HG03103 (cell line): ENCODE measurements around the gene TSPAN8.
"Not testable (repeated sequence)": the region's sequence is repeated elsewhere in the genome, so short reads cannot be mapped to it uniquely, and the experiment has no call there.

Experiments
- ATAC-seq: cut with Tn5 transposase; IDR thresholded peaks from one replicate; pipeline ENCODE4 v1.9.1; 2021; ENCODE audit warnings: low read depth; ENCODE audit not compliant: unreplicated experiment

The TSPAN8 gene

DNA sequence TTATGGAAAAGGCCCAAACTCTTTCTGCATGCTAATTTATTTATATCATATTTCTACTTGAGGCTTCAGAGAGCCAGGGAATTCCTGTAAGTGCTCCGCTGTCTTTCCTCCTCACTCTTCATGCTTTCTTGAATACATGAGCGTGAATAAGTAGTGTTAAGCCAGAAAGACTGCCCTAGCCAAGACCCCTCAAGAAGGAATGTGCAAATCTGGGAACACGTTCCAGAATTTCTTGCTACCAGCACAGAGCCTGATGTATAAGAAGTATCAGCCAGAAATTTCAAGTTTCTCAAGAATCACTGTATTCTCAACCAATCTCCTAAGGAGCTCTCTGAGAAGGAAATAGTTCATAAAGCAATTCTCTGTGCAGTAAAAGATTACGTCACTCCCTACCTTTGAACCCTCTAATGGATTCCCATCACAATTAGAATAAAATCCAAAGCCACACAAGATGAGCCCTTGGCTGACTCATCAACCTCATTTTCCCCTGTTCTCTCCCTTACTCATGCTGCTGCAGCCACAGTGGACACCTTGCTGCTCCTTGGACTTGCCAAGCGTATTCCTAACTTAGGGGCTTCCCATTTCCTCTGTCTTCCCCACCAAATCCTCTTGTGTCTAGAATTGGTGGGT is 6.9 kb upstream of the TSPAN8 start:
- no peak for ATAC-seq

DNA sequence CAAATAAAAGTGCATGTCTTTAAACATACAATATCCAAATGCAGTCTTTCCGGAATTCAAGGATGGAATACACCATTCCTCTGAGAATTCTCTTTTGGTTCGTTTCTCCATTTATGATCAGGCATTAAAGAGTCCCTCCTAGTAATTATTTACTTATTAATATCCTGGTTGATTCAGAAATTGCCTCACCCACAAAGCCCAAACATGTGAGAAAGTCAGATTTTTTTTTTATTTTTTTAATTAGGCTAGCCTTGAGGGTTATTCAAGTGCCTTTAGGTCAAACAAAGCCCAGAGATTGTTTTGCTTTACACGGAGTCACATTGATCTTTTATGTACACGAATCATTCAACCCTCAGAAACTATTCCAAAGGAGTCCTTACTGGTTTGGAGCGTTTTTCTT is 6.4 kb upstream of the TSPAN8 start:
- no peak for ATAC-seq

DNA sequence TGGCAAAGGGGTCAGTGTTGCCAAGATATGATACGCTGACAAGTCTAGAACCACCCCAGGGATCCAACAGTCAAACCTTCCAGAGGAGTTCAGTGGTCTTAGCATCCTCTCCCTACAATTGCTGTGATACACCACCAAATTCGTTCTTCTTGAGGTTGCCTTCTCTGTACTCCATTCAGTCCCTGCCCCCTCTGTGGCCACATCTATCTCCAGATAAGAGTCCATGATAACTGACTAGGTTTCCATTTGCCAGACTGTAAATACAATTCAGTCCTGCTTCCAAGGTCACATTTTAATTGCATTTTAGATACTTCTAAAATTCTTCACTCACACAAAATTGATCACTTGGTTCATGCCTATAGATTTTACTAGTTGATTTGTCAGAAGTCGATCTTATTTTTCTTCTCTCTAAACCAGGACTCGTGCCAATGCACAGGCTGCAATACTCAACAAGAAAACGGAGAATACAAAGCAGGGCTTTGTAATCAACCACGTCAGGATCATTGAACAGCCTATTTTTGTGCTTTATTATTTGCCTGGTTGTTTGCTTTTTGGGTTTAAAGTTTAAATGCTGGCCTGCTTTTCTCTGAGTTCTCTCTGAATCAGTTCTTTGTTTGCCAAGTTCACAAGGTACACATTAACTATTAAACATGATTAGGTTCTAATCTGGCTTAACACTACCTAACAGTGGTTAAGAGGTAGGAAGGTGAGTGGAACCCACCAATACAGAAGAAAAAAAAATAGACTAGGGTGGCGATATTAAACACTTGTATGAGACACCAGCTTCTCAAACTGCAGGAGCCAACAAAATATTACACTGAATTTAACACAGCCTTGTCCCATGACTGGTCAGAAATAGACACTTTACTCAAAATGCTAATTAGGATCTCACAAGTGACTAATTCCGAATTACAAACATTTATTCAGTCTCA is 5.3 kb upstream of the TSPAN8 start:
- no peak for ATAC-seq

DNA sequence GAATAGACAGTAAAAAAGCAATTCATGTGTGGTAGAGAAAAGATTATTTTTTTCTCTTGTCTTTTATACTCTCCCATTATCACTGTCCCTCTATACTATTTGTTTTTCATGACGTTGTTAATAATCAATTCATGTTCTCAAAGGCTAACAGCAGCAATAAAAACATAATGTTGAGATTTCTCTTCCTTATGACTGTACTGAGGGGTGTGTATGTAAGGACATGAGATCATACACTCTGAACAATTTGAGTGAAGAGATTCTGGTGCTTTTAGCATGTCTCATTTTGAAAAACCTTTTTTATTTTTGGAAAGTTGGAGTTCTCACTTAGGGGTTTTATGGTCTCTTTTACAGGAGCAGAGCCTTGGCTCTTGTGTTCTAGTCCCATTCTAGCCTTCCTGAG is 3.8 kb upstream of the TSPAN8 start:
- no peak for ATAC-seq

DNA sequence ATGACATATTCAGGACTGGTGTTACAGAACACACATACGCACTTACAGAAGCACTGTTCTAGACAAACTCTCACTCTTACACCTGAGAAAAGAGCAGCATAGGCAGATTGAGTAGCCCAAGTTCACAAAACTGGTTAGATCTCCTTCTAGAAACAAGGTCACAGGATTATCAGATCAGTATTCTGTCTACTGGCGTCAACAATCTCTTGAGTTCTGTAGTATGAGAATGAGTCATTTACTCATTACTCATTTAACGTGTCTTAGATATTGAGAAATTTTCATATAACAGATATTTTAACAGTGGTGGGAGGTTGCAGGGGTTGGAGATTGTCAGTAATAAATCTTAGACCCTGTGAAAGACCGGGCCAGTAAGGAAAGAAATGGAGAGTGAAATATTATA is 2.8 kb upstream of the TSPAN8 start:
- no peak for ATAC-seq

DNA sequence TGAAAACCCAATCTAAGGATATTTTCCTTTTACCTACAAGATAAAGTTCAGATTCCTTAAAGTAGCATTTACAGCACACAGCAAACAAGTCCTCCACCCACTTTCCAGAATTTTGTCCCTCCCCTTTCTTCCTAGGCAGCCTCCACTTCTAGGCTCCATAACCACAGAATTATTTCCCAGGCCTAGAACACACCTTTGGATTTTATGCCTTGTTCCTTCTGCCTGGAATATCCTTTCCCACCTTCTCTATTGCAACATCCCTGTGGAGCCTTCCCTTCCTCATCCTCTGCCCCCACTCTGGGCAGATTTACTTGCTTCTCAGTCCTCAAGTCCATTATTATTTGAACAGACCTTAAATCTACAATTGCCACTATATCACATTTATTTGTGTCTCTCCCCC is 2.1 kb upstream of the TSPAN8 start:
- no peak for ATAC-seq

DNA sequence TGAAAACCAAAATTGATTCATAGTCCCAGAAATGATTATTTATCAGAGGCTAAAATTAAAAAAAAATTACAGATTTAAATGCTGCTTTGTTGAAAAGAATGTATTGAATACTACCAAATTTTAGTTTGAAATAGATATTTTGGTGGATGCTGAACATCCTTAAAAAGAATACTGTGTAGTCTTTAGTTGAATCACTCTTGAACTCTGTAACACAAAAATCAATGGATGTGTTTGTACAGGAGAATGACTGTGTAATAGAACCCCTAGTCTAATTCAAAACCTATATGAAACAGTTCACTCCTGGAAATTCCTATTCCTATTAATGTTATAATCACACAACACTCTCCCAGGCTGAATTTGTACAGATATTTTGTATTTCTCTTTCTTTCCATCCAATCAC is 1.5 kb upstream of the TSPAN8 start:
- ATAC-seq: no peak

DNA sequence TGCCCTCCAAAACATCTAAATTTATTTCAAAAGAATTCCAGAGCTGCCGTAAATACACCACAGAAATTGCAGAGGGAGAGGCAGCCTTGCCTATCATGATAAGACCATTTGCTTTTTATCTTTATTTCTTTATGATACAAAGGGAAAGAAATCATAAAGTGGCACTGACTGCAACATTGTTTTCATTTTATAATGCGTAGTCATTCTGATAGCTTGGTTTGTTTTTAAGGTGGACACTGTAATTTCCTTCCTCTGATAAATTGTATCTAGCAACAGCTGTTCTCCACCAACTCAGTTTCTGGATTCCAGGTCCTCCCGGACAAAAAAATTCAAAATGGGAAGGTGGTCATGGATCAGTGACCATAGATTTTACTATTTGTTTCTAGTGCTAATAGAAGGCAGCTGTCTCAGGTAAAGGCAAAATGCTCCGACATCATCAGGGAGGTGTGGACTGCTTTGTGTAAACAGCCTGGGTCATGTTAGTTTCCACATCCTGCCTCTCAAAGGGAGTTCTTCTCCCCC is 623 bp upstream of the TSPAN8 start:
- no peak for ATAC-seq

DNA sequence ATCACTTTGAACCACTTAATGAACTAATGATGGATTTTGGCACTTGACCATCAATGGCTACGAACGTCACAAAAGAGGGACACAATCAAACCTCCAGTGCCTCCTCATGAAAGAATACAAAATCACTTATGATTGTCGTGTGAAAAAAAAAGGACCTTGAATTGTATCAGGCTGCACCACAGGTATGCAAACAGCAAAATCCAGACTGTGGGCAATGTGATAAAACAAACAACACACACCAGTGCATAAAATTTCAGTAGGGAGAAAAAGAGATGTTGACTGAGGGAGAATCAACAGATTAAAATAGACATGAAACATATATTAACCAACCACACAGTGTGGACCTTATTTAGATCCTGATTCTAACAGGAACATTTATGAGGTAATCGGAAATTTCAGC is 2.6 kb downstream of the TSPAN8 start:
- no peak for ATAC-seq

DNA sequence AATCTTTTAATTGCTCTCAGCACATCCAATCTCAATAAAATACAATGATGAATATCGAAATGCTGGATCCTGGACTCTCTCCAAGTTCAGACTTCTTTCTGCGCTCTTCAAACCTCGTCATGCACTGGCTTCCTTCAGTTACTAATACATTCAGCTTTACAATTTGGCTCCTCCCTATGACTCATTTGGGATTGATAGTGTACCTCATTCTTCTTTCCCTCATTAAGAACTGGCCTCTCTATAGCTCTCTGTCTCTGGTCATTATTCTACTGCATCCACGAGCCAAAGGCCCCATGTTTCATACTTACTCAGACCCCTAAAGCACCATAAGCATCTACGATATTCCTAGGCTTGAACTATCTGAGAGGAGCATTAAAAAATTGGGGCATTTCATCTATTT is 4.9 kb downstream of the TSPAN8 start:
- no peak for ATAC-seq

DNA sequence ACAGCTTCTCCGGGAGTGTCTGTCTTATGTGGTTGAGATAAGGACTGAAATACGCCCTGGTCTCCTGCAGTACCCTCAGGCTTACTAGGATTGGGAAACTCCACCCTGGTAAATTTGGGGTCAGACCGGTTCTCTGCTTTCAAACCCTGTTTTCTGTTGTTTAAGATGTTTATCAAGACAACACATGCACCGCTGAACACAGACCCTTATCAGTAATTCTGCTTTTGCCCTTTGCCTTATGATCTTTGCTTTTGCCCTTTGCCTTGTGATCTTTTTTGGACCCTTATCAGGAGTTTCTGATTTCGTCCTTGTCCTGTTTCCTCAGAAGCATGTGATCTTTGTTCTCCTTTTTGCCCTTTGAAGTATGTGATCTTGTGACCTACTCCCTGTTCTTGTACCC is 7.8 kb downstream of the TSPAN8 start:
- not testable (repeated sequence) for ATAC-seq

DNA sequence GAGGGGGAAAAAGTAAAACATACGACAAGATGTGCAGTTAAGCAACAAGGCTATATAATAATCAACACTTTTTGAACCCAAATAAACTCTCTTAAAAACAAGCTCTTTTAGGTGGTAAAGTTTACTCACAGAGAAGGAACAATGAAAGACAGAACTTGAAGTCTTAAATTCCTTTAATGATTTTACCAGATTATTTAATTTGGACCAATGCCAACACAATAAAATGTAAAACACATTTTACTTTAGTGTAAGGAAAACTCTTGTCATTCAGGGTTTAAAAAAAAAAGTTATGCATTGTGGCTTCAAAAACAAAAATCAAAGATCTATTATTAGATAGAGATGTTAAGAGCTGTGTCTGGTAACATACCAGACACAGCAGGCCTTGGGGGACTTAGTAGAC is 13.1 kb downstream of the TSPAN8 start:
- no peak for ATAC-seq

DNA sequence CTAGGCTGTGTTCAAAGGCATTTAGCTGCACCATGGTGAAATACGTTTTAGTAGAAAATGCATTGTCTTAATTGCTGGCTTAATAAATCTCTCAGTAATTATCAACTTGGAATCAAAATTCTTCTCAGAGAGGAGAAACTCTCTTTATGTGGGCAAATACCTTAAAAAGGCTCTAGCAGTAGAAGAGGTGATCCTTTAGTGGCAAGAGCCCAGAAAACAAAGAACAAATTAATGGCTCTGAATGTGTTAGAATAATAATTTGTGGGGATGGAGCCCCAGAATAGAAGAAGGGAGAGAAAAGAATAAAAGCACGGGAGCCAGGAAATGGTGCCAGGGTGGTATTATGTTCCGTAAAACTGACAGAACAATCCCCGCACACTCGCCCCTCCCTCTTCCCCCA is 14.8 kb downstream of the TSPAN8 start:
- no peak for ATAC-seq

DNA sequence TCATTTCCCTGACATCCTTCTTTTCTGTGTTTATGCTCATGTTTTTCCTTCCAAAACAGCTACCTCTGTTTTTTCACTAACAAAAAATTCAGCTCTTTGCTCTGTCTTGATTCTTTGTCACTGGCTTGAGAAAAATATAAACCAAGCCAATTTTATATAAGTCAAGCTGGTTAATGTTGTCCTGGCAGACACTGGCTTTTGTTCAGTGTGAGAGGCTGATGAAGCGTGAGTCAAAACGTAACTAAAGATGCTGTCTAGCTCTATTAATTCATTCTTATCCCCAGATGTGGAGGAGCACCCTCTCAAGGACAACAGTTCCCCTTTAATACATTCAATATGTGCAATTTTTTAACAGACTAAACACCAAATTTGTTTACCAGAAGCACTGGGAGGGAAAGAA is 15.8 kb downstream of the TSPAN8 start:
- no peak for ATAC-seq

DNA sequence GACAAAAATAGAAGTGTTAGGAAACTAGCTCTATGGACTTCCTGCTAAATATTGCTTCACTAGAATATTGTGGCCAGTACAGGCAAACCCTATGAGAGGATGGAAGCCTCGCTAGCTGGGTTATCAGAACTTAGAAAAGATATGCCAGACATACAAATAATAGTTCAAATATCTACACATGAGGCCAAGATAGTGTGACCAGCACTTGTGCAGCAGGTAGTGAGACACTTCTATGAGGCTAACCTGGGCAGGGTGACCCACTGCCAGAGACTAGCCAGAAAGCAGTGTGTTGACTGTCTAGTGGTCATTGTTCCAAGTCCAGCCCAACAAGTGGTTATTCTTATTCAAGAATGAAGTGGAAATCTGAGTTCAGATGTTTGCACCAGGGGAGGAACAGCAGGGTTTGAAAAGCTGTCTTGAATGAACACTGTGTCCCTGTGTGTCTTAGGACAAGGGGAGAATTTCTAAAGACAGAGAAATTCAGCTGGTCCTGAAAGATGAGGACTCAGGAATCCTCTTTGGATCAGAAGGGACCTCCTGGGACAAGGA is 16.3 kb downstream of the TSPAN8 start:
- ATAC-seq: no peak

DNA sequence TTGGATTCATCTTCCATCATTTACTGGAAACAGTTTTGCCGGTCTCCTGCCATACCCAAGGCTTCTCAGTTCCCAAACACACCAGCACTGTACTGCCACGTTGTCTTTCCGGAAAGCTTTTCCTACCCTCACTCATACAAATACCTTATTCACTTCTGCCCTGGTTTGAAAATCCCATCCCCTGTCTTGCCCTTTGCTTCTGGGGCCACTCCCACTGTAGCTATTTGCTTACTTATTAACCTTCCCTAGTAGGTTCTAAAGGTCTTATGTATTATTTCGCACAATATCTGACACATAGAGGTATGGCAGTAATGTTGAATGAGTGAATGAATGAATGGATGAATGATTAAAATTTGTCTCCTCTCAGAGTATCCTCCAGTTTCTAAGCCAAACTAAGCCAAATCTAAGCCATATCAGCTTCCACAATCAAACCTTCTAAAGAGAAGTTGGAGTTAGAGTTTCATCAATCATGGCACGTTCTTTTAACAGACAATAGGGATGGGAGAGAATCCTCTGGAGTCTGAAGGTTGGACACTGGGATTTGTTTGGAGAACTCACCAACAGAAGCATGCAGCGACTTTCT is 18.6 kb downstream of the TSPAN8 start:
- ATAC-seq: no peak

DNA sequence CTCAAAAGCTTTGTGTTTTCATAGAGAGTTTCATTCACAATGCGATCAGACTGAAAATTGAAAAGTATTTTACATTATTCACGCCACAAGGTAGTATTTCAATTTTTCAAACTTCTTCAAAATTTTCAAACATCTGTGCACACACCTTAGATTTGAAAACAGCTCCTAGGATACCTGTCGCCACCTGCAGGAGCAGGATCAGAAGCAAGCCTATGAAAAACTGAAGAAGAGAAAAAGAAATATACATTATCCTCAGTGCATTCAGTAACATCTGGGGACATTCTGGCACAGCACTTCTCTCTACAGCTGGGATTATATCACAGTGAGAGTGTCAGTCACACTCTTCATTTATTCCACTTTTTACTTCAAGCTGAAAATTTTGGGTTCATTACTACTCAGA is 19.8 kb downstream of the TSPAN8 start:
- no peak for ATAC-seq

DNA sequence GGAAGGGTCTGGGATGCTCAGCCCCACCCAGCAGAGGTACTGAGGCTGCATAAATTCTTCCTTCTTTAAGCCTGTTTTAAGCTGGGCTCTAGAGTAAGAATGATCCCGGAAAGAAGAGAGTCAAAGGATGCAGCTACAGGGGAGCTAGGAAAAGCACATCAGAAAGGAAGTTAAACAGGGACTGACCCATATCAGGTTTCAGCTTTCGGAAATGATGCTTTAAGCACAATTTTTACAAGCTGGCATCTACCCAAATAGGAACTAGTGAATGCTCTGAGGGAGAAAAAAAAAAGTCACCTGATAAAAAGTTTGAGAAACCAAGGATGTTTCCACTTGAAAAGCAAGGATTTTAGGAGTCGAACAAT is 22.0 kb downstream of the TSPAN8 start:
- ATAC-seq: no peak

DNA sequence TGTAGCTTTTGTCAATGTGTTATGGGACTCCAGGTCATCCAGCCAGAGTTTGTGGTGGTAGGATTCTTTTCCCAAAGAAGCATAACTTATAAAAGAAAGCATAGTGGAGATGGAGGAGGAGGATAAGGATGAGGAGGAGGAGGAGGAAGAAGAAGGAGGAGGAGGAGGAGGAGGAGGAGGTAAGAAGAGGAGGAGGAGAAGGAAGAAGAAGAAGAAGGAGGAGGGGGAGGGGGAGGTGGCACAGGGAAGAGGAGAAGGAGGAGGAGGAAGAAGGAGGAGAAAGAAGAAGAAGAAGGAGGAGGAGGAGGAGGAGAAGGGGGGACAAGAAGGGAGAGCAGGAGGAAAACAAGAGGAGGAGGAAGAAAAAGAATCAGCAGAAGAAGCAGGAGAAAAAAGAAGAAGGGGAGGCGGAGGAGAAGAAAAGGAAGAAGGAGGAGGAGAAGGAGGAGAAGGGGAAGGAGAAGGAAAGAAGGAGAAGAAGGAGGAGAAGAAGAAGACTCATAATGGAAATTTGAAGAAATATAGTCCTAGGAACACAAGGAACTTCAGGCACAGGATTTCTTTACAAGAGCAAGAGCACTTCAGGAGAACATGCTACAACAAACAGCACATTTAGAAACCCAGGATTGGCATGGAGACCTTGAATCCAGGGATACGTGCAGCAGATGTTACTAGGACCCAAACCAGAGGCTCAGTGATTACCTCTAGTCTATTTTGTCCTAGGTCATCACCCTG is 22.6 kb downstream of the TSPAN8 start:
- ATAC-seq: no peak

DNA sequence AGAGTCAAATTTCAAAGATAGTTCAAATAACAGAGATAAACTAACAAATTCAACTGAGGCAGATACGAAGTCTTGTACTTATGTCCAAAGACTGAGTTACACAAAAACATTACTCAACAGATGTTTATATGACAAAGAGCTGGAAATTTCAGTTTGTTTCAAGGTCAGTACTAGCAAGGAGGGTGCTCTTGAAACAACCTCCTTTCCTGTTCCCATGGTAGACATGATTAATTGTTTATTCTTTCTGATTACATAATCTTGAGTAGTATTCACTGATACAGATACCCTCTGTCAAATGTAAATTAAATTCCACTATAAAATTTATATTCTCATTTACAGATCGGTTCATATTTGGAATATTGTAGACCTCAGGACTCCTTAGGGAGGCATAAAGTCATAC is 23.4 kb downstream of the TSPAN8 start:
- no peak for ATAC-seq
